GM21390 (cell line): ENCODE results near the gene YKT6.

Experiments
- ATAC-seq: cut with Tn5 transposase; IDR thresholded peaks from one replicate; pipeline ENCODE4 v1.9.1; 2021; ENCODE audit not compliant: unreplicated experiment

The YKT6 gene

GRCh38 chr7:44200699-44201461 is at the start of gene YKT6:
TSS of gene YKT6 (plus strand) at chr7:44200978. CDS start at chr7:44201136, 158 bp downstream.
- peak; percentile 99 for ATAC-seq

GRCh38 chr7:44151956-44152355 is 48.8 kb upstream of the YKT6 start:
- ATAC-seq = no peak

GRCh38 chr7:44152971-44153947 is 47.5 kb upstream of the YKT6 start:
- no peak for ATAC-seq

GRCh38 chr7:44153948-44154335 is 46.8 kb upstream of the YKT6 start:
- ATAC-seq = no peak

GRCh38 chr7:44154703-44155102 is 46.1 kb upstream of the YKT6 start:
- no peak for ATAC-seq

- ATAC-seq = no peak
Measured at GRCh38 chr7:44155191-44156185, 45.3 kb upstream of the YKT6 start.

- no peak for ATAC-seq
Measured at GRCh38 chr7:44156453-44157010, 44.2 kb upstream of the YKT6 start.

GRCh38 chr7:44157116-44158080 is 43.4 kb upstream of the YKT6 start:
- no peak for ATAC-seq

- ATAC-seq = no peak
Measured at GRCh38 chr7:44158096-44158872, 42.5 kb upstream of the YKT6 start.

GRCh38 chr7:44158873-44159631 is 41.7 kb upstream of the YKT6 start:
- ATAC-seq = no peak

- ATAC-seq = no peak
Measured at GRCh38 chr7:44159824-44160630, 40.8 kb upstream of the YKT6 start.

- ATAC-seq = no peak
Measured at GRCh38 chr7:44161371-44161770, 39.4 kb upstream of the YKT6 start.

GRCh38 chr7:44162179-44162578 is 38.6 kb upstream of the YKT6 start:
- no peak for ATAC-seq

- ATAC-seq = no peak
Measured at GRCh38 chr7:44162785-44163395, 37.9 kb upstream of the YKT6 start.

GRCh38 chr7:44163591-44163990 is 37.2 kb upstream of the YKT6 start:
- no peak for ATAC-seq

GRCh38 chr7:44167920-44168319 is 32.9 kb upstream of the YKT6 start:
- ATAC-seq = no peak
